DOHH2 (cell line): ENCODE data around the gene EFL1.

ENCODE experiments used
- H3F3A ChIP-seq: fragments of 200-600 bp; sonication (generic), shearing (Covaris generic); 2 replicates; pipeline ENCODE4 v1.6.0; 2016; ENCODE audit warnings: antibody characterized with exemption, mild to moderate bottlenecking; ENCODE audit not compliant: control insufficient read depth, insufficient read depth
- H3K27ac ChIP-seq: fragments of 200-600 bp; sonication (generic); 2 replicates; pipeline ENCODE4 v1.5.1; 2014; ENCODE audit warnings: low read depth, mild to moderate bottlenecking, low read length, moderate library complexity
- H3K27me3 ChIP-seq: fragments of 200-600 bp; sonication (generic); 2 replicates; pipeline ENCODE4 v1.6.1; 2014; ENCODE audit warnings: mild to moderate bottlenecking, low read length, mixed read lengths; ENCODE audit not compliant: control insufficient read depth
- H3K36me3 ChIP-seq: fragments of 200-600 bp; sonication (generic); 2 replicates; pipeline ENCODE4 v1.6.1; 2014; ENCODE audit warnings: mild to moderate bottlenecking, low read length, moderate library complexity, mixed read lengths; ENCODE audit not compliant: control insufficient read depth
- H3K4me1 ChIP-seq: fragments of 200-600 bp; sonication (generic); 2 replicates; pipeline ENCODE4 v1.6.1; 2014; ENCODE audit warnings: mild to moderate bottlenecking, low read length, mixed read lengths; ENCODE audit not compliant: control insufficient read depth
- H3K4me2 ChIP-seq: fragments of 200-600 bp; sonication (generic); 2 replicates; pipeline ENCODE4 v1.6.0; 2014; ENCODE audit warnings: mild to moderate bottlenecking, low read length, moderate library complexity
- H3K4me3 ChIP-seq: fragments of 200-600 bp; sonication (generic); 2 replicates; pipeline ENCODE4 v1.5.1; 2014; ENCODE audit warnings: mild to moderate bottlenecking, low read length, mixed read lengths
- H3K79me2 ChIP-seq: fragments of 200-600 bp; sonication (generic); 2 replicates; pipeline ENCODE4 v1.6.1; 2014; ENCODE audit warnings: mild to moderate bottlenecking, low read length, mixed read lengths; ENCODE audit not compliant: control insufficient read depth
- H3K9me2 ChIP-seq: fragments of 200-600 bp; sonication (generic); replicated peaks from 2 replicates; pipeline ENCODE4 v1.6.1; 2014; ENCODE audit warnings: mild to moderate bottlenecking, low read length, mixed read lengths; ENCODE audit not compliant: control insufficient read depth
- H3K9me3 ChIP-seq: fragments of 200-600 bp; sonication (generic); 2 replicates; pipeline ENCODE4 v1.6.1; 2014; ENCODE audit warnings: antibody characterized with exemption, low read length, mixed read lengths; ENCODE audit not compliant: control insufficient read depth, insufficient read depth
- H4K20me1 ChIP-seq: fragments of 200-600 bp; sonication (generic); 2 replicates; pipeline ENCODE4 v1.6.0; 2014; ENCODE audit warnings: low read depth, mild to moderate bottlenecking, antibody characterized with exemption, low read length, moderate library complexity; ENCODE audit not compliant: control insufficient read depth, insufficient read depth
- EZH2phosphoT487 ChIP-seq: fragments of 200-600 bp; sonication (generic); IDR thresholded peaks from 2 replicates; pipeline ENCODE4 v1.6.1; 2017; ENCODE audit warnings: borderline replicate concordance, mild to moderate bottlenecking, antibody characterized with exemption, low read length, moderate library complexity, mixed read lengths
- TF ChIP-seq, protein P1 (sequence below): fragments of 200-600 bp; sonication (generic); IDR thresholded peaks from one replicate; pipeline ENCODE4 v1.5.1; 2014; ENCODE audit warnings: antibody characterized with exemption, mild to moderate bottlenecking, low read depth, low read length; ENCODE audit not compliant: poor library complexity, severe bottlenecking

The EFL1 gene

DNA sequence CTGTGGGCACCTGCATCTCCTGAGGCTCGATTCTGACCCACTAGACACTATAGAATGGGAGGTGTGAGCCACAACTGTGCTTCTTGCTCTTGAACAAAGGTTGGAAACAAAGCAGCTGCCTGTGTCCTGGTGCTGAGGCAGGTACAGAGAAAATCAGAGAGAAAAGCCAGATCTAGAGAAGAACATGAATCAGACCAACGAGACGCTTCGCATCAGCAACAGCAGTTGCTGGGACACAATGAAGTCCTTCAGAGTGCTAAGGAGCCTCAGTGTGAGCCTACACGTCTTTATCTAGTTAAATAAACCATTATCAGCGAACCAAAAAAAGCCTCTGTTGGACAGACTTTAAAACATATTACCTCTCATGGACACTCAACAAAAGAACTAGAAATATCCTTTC lies 130.4 kb downstream of the EFL1 start:
- Histone ChIP-seq H3K4me2 (no peak overlapping the region), H3F3A (no peaks in the 10 kb centered on the region), H3K27me3 (no peaks in the 10 kb centered on the region), H3K36me3 (peaks cover 31% of the 10 kb centered on the region), H4K20me1 (no peaks in the 10 kb centered on the region), H3K4me3 (no peak overlapping the region), H3K4me1 (no peaks in the 10 kb centered on the region), H3K79me2 (no peaks in the 10 kb centered on the region), H3K9me3 (no peaks in the 10 kb centered on the region), H3K27ac (no peak overlapping the region), H3K9me2 (no peaks in the 10 kb centered on the region)
- no peak for TF ChIP-seq EZH2phosphoT487
- TF ChIP-seq, protein P1, sequence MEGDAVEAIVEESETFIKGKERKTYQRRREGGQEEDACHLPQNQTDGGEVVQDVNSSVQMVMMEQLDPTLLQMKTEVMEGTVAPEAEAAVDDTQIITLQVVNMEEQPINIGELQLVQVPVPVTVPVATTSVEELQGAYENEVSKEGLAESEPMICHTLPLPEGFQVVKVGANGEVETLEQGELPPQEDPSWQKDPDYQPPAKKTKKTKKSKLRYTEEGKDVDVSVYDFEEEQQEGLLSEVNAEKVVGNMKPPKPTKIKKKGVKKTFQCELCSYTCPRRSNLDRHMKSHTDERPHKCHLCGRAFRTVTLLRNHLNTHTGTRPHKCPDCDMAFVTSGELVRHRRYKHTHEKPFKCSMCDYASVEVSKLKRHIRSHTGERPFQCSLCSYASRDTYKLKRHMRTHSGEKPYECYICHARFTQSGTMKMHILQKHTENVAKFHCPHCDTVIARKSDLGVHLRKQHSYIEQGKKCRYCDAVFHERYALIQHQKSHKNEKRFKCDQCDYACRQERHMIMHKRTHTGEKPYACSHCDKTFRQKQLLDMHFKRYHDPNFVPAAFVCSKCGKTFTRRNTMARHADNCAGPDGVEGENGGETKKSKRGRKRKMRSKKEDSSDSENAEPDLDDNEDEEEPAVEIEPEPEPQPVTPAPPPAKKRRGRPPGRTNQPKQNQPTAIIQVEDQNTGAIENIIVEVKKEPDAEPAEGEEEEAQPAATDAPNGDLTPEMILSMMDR: no peak

DNA sequence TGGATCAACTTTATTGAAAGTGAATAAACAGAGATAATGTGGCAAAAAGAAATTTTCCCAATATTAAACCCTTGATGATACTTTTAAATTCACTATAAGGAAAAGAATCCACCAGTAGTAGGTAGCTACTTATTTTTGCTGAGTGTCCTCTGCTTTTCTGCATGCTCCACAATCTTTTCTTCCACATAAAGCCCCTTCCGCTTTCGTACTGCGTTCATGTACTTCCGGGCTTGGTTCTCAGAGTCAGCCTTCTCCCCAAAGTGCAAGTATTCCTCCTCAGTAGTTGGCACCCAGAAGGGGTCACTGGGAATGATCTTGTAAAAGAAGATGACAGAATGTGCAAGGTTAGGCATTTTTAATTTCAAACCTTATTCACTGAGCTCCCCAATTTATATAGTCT lies 132.3 kb downstream of the EFL1 start:
- Histone ChIP-seq H3K4me1 (no peaks in the 10 kb centered on the region), H3K9me2 (no peaks in the 10 kb centered on the region), H3K79me2 (no peaks in the 10 kb centered on the region), H3K27me3 (no peaks in the 10 kb centered on the region), H3K4me2 (no peak overlapping the region), H3K36me3 (peaks cover 23% of the 10 kb centered on the region), H3F3A (no peaks in the 10 kb centered on the region), H3K27ac (no peak overlapping the region), H3K9me3 (no peaks in the 10 kb centered on the region), H4K20me1 (no peaks in the 10 kb centered on the region), H3K4me3 (no peak overlapping the region)
- TF ChIP-seq, protein P1: no peak
- no peak for TF ChIP-seq EZH2phosphoT487

DNA sequence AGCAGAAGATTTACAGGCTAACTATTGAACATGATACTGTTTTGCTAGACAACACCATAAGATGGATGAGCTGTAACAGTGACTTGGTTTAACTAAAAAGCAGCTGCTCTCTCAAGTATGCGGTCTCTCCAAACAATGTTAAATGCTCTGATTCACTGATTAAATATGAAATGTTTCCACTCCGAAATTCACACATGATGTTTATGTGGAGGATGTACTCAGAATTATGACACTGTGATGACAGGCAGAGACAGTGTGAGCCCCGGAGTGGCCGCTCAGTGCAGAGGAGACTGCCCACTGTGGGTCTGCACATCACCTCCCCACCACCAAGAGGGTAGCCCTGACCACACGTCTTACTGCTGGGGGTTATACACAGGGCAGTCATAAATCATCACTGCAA lies 132.8 kb downstream of the EFL1 start:
- TF ChIP-seq EZH2phosphoT487: no peak
- TF ChIP-seq, protein P1: no peak
- Histone ChIP-seq H3K4me3 (no peak overlapping the region), H3K9me2 (no peaks in the 10 kb centered on the region), H3K79me2 (no peaks in the 10 kb centered on the region), H4K20me1 (no peaks in the 10 kb centered on the region), H3K27me3 (no peaks in the 10 kb centered on the region), H3K9me3 (no peaks in the 10 kb centered on the region), H3K4me1 (no peaks in the 10 kb centered on the region), H3F3A (no peaks in the 10 kb centered on the region), H3K36me3 (peaks cover 23% of the 10 kb centered on the region), H3K4me2 (no peak overlapping the region), H3K27ac (no peak overlapping the region)

DNA sequence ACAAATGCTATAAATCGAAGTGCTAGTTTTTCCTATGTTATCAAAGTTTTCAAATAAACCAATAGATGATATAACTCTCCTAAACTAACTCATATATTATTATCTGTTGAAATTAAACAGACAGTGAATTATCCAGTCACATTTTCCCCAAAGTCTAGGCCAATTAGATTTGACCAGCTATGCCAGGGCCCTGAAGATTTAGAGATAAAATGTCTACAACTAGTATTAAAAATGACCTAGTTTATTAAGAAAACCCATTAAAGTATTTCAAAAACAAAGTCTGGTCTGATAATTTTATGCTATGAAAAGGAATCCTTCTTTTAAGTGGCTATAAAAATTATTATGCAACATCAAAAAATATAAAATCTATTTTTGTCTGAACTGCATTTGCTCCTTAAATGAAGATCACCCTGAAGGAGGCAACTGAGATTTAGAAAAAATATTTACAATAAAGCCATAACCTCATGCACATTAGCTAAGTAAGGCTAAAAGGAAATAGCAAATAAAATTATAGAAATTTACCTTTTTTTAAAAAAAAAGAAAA lies 133.3 kb downstream of the EFL1 start:
- no peaks in the 10 kb centered on the region for H3K9me3 ChIP-seq
- H3K27me3 ChIP-seq: no peaks in the 10 kb centered on the region
- H3K79me2 ChIP-seq: no peaks in the 10 kb centered on the region
- TF ChIP-seq, protein P1: no peak
- no peak for TF ChIP-seq EZH2phosphoT487
- no peaks in the 10 kb centered on the region for H4K20me1 ChIP-seq
- H3K36me3 ChIP-seq: peaks cover 23% of the 10 kb centered on the region
- no peaks in the 10 kb centered on the region for H3F3A ChIP-seq
- H3K27ac ChIP-seq: no peak overlapping the region
- no peaks in the 10 kb centered on the region for H3K4me1 ChIP-seq
- no peaks in the 10 kb centered on the region for H3K9me2 ChIP-seq
- no peak overlapping the region for H3K4me2 ChIP-seq
- H3K4me3 ChIP-seq: no peak overlapping the region
